Medulla oblongata (tissue), 1 donor: ENCODE measurements around the gene PCED1B.
"Not testable (repeated sequence)": the region's sequence is repeated elsewhere in the genome, so short reads cannot be mapped to it uniquely, and the experiment has no call there.

ENCODE experiments used
- DNase-seq: peaks from one replicate; pipeline ENCODE4 v3.0.0-alpha.2; 2015; ENCODE audit errors: extremely low spot score

PCED1B gene

GRCh38 chr12:47272412-47273190, 193.2 kb downstream of the PCED1B start:
- DNase-seq: no peak

- DNase-seq: no peak
Measured at GRCh38 chr12:47273191-47273626, 193.8 kb downstream of the PCED1B start.

- peak; percentile 16 for DNase-seq
Measured at GRCh38 chr12:47274760-47275159, 195.3 kb downstream of the PCED1B start.

GRCh38 chr12:47276253-47276620, 196.8 kb downstream of the PCED1B start:
- DNase-seq: no peak

GRCh38 chr12:47276621-47277309, 197.3 kb downstream of the PCED1B start:
- DNase-seq: peak; percentile 47

GRCh38 chr12:47277972-47278448, 198.6 kb downstream of the PCED1B start:
- DNase-seq: no peak

- DNase-seq: not testable (repeated sequence)
Measured at GRCh38 chr12:47279758-47280157, 200.3 kb downstream of the PCED1B start.

GRCh38 chr12:47280543-47281300, 201.3 kb downstream of the PCED1B start:
- no peak for DNase-seq

- no peak for DNase-seq
Measured at GRCh38 chr12:47281667-47282171, 202.3 kb downstream of the PCED1B start.

- DNase-seq: no peak
Measured at GRCh38 chr12:47282206-47282605, 202.8 kb downstream of the PCED1B start.
